Stimulated activated CD8-positive, alpha-beta memory T cell treated with anti-CD3 and anti-CD28 coated beads, Interleukin-4, amount 100 ng/mL, for 48 hours (primary cell): ENCODE measurements around the gene MROH7.

Experiments
- DNase-seq: peaks from one replicate; pipeline ENCODE4 v3.0.0-alpha.2; 2020

The MROH7 gene

GRCh38 chr1:54701066-54701465 lies 59.5 kb downstream of the MROH7 start:
- no peak for DNase-seq

- DNase-seq: no peak
Measured at GRCh38 chr1:54701996-54702395, 60.4 kb downstream of the MROH7 start.

- DNase-seq: no peak
Measured at GRCh38 chr1:54703471-54703870, 61.9 kb downstream of the MROH7 start.

GRCh38 chr1:54705153-54705552 lies 63.6 kb downstream of the MROH7 start:
- DNase-seq: no peak

GRCh38 chr1:54706419-54706818 lies 64.8 kb downstream of the MROH7 start:
- no peak for DNase-seq

- DNase-seq: no peak
Measured at GRCh38 chr1:54708385-54708784, 66.8 kb downstream of the MROH7 start.

GRCh38 chr1:54709547-54710292 lies 68.1 kb downstream of the MROH7 start:
- no peak for DNase-seq

- DNase-seq: no peak
Measured at GRCh38 chr1:54710434-54710833, 68.8 kb downstream of the MROH7 start.

- no peak for DNase-seq
Measured at GRCh38 chr1:54710841-54711240, 69.3 kb downstream of the MROH7 start.

GRCh38 chr1:54711536-54711935 lies 70.0 kb downstream of the MROH7 start:
- no peak for DNase-seq

GRCh38 chr1:54714881-54715492 lies 73.4 kb downstream of the MROH7 start:
- no peak for DNase-seq

GRCh38 chr1:54715493-54716298 lies 74.1 kb downstream of the MROH7 start, which contains the start of gene TTC4:
TSS of gene TTC4 (plus strand) at chr1:54715861. CDS start at chr1:54715909, 48 bp downstream.
- peak; percentile 87 for DNase-seq

- DNase-seq: peak; percentile 30
Measured at GRCh38 chr1:54716299-54717047, 74.9 kb downstream of the MROH7 start.

GRCh38 chr1:54721719-54722118 lies 80.1 kb downstream of the MROH7 start:
- no peak for DNase-seq

- no peak for DNase-seq
Measured at GRCh38 chr1:54723985-54724384, 82.4 kb downstream of the MROH7 start.

GRCh38 chr1:54724771-54725170 lies 83.2 kb downstream of the MROH7 start:
- DNase-seq: no peak

- DNase-seq: no peak
Measured at GRCh38 chr1:54728027-54728426, 86.4 kb downstream of the MROH7 start.

- no peak for DNase-seq
Measured at GRCh38 chr1:54736685-54737084, 95.1 kb downstream of the MROH7 start.

- no peak for DNase-seq
Measured at GRCh38 chr1:54738244-54738643, 96.7 kb downstream of the MROH7 start.

- DNase-seq: no peak
Measured at GRCh38 chr1:54741531-54741930, 99.9 kb downstream of the MROH7 start.

GRCh38 chr1:54742282-54742681 lies 100.7 kb downstream of the MROH7 start:
- no peak for DNase-seq

- no peak for DNase-seq
Measured at GRCh38 chr1:54743416-54744226, 102.0 kb downstream of the MROH7 start.
